ENCODE measurements around the gene DCTPP1. TPM values are rescaled to one million over a fixed set of nuclear protein-coding genes. Genes with fewer than 3 reads are reported as not detected.
A peak's percentile ranks its signal among the peaks of the same experiment; 100 is the strongest.

The DCTPP1 gene
- total and polyA plus RNA-seq, 5 donors, result 20.9 to 46.2 (median 30.5) TPM

DNA sequence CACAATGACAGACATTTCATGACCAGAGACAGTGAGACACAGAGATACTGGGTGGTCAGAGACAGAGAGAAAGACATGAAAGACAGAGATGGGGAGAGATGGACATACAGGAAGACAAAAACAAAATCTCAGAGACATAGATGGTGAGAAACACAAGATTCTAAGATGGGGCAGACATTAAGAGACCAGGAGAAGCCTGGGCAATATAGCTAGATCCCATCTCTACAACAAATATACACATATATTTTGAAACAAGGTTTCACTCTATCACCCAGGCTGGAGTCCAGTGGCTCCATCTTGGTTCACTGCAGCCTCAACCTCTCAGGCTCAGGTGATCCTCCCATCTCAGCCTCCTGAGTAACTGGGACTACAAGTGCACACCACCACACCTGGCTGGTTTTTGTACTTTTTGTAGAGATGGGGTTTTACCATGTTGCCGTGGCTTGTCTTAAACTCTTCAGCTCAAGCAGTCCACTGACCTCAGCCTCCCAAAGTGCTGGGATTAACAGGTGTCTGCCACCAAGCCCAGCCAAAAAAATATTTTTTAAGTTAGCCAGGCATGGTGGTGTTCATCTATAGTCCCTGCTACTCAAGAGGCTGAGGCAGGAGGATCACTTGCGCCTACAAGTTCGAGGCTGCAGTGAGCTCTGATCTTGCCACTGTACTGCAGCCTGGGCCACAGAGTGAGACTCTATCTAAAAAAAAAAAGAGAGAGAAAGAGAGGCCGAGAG is 49.6 kb downstream of the DCTPP1 start:
- intact Hi-C loops (cut with DNase I), result no loop called here
- ATAC-seq, result no peak
- H3K27ac ChIP-seq (ENCODE audit: low read length), result no peak overlapping the region
- no peaks in the 10 kb centered on the region for H3K9me3 ChIP-seq (ENCODE audit: control insufficient read depth, low read length)
- peaks cover 2% of the 10 kb centered on the region for H3K4me1 ChIP-seq (ENCODE audit: control insufficient read depth, insufficient read depth, low read length)
- peak in 1 of 3 donors; percentile 10 for DNase-seq
- no peaks in the 10 kb centered on the region for H3K27me3 ChIP-seq (ENCODE audit: control insufficient read depth, insufficient read depth)
- 86% methylated on average over 4 of the region's 4 CpGs for WGBS
- H3K4me3 ChIP-seq (ENCODE audit: low read length), result no peak overlapping the region

DNA sequence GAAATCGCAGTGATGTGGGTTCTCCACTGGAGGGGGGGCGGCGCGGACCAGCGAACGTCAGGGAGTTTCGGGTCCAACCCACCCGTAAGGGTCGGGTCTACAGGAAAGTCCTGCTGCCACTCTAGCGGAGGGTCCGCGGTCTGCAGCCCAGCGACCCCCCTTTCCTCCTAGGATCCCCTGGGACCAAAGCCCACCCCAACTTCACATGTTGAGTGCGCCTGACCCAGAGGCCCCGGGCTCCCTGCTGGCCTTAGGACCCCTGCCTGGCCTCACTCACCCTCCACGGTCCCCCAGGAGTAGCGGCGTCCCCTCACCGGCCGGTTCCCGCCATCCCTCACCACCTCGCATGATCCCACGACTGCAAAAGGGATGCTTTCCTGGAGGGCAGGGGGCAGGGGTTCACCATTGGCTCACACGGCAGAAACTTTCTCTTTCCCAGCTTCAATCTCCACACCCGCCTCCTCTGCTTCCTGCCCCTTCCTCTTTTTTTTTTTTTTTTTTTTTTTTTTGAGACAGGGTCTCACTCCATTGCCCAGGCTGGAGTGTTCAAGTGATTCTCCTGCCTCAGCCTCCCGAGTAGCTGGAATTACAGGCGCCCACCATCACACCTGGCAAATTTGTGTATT is 50.6 kb downstream of the DCTPP1 start:
- H3K27me3 ChIP-seq (ENCODE audit: control insufficient read depth, insufficient read depth), result no peaks in the 10 kb centered on the region
- DNase-seq (no peak), ATAC-seq (no peak)
- H3K4me3 ChIP-seq (ENCODE audit: low read length), result peak overlapping the region; percentile 22
- intact Hi-C loops (cut with DNase I), result no loop called here
- WGBS, result 25% methylated on average over 27 of the region's 27 CpGs
- H3K27ac ChIP-seq (ENCODE audit: low read length), result peak overlapping the region; percentile 38
- H3K4me1 ChIP-seq (ENCODE audit: control insufficient read depth, insufficient read depth, low read length), result peaks cover 2% of the 10 kb centered on the region
- H3K9me3 ChIP-seq (ENCODE audit: control insufficient read depth, low read length), result no peaks in the 10 kb centered on the region

- Histone ChIP-seq H3K27ac (ENCODE audit: low read length) (peak overlapping the region; percentile 98), H3K9me3 (ENCODE audit: control insufficient read depth, low read length) (no peaks in the 10 kb centered on the region), H3K27me3 (ENCODE audit: control insufficient read depth, insufficient read depth) (no peaks in the 10 kb centered on the region), H3K4me1 (ENCODE audit: control insufficient read depth, insufficient read depth, low read length) (peaks cover 2% of the 10 kb centered on the region), H3K4me3 (ENCODE audit: low read length) (peak overlapping the region; percentile 71)
- WGBS, result under 1% methylated on average over 67 of the region's 67 CpGs
- peak; percentile 97 for ATAC-seq
- intact Hi-C loops (cut with DNase I), result no loop called here
- peak; percentile 99 to 100 (median 100) for DNase-seq
Observed at GRCh38 chr16:30378236-30379157, 51.3 kb downstream of the DCTPP1 start.

- Histone ChIP-seq H3K27ac (ENCODE audit: low read length) (peak overlapping the region; percentile 98), H3K9me3 (ENCODE audit: control insufficient read depth, low read length) (no peaks in the 10 kb centered on the region), H3K4me1 (ENCODE audit: control insufficient read depth, insufficient read depth, low read length) (peaks cover 2% of the 10 kb centered on the region), H3K4me3 (ENCODE audit: low read length) (peak overlapping the region; percentile 71), H3K27me3 (ENCODE audit: control insufficient read depth, insufficient read depth) (no peaks in the 10 kb centered on the region)
- WGBS, result under 1% methylated on average over 39 of the region's 39 CpGs
- ATAC-seq (peak; percentile 81), DNase-seq (peak; percentile 97 to 99 (median 98))
- intact Hi-C loops (cut with DNase I), result no loop called here
Observed at GRCh38 chr16:30377812-30378235, 52.0 kb downstream of the DCTPP1 start.

GRCh38 chr16:30377050-30377811 is 52.6 kb downstream of the DCTPP1 start:
- intact Hi-C loops (cut with DNase I), result no loop called here
- Histone ChIP-seq H3K4me1 (ENCODE audit: control insufficient read depth, insufficient read depth, low read length) (peaks cover 2% of the 10 kb centered on the region), H3K4me3 (ENCODE audit: low read length) (peak overlapping the region; percentile 71), H3K9me3 (ENCODE audit: control insufficient read depth, low read length) (no peaks in the 10 kb centered on the region), H3K27ac (ENCODE audit: low read length) (peak overlapping the region; percentile 98), H3K27me3 (ENCODE audit: control insufficient read depth, insufficient read depth) (no peaks in the 10 kb centered on the region)
- ATAC-seq, result no peak
- peak in 1 of 3 donors; percentile 49 for DNase-seq
- 45% methylated on average over 29 of the region's 29 CpGs for WGBS

DNA sequence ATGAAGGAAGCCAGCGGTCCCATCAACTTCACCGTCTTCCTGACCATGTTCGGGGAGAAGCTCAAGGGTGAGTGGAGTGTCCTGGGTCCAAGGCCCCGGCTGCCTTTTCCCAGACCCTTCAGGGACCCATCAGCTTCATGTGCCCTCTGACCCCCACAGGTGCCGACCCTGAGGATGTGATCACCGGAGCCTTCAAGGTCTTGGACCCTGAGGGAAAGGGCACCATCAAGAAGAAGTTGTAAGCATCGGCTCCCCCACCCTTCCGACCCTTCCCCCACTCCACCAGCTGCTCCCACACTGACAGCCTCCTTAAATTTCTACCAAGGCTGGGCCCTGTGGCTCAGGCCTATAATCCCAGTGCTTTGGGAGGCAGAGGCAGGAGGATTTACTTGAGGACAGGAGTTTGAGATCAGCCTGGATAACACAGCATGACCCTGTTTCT is 53.3 kb downstream of the DCTPP1 start:
- Histone ChIP-seq H3K4me1 (ENCODE audit: control insufficient read depth, insufficient read depth, low read length) (peaks cover 3% of the 10 kb centered on the region), H3K27me3 (ENCODE audit: control insufficient read depth, insufficient read depth) (no peaks in the 10 kb centered on the region), H3K27ac (ENCODE audit: low read length) (no peak overlapping the region), H3K4me3 (ENCODE audit: low read length) (no peak overlapping the region), H3K9me3 (ENCODE audit: control insufficient read depth, low read length) (no peaks in the 10 kb centered on the region)
- WGBS, result 96% methylated on average over 8 of the region's 8 CpGs
- intact Hi-C loops (cut with DNase I), result no loop called here
- DNase-seq (peak in 2 of 3 donors; percentile 41), ATAC-seq (no peak)

DNA sequence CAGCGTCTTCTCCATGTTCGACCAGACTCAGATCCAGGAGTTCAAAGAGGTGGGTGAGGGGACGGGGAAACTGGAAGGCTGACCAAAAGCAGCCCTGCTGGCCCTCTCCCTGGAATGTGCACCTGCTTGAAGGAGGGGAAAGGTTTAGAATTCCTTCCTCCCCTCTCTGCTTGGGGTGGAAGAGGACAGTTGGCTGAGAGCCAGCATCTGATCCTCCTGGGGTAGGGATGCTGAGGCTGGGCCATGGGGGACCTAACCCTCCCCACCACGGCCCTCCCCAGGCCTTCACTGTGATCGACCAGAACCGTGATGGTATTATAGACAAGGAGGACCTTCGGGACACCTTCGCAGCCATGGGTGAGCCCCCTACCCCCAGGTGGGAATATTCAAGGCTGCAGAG is 54.0 kb downstream of the DCTPP1 start:
- Histone ChIP-seq H3K4me1 (ENCODE audit: control insufficient read depth, insufficient read depth, low read length) (peaks cover 6% of the 10 kb centered on the region), H3K4me3 (ENCODE audit: low read length) (no peak overlapping the region)
- peak in 1 of 3 donors; percentile 39 for DNase-seq

DNA sequence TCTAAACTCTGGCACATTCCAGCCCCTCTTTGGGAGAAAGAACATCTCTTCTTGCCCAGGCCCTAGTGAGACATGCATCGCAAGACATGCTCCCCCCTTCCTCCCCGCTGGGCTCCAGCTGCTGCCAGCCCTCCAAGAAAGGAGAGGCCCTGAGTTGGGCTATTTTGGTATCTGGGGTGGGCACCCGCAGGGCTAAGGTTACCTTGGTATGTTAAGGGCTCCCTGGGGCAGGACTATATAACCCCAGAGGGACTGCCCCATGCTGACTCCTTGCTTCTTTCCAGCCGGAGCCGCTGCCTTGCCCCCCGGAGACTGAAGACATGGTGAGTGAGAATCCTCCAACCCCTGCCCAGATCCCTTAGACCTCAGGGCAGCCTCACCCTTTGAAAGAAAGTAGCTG is 55.3 kb downstream of the DCTPP1 start, which contains the start of gene MYL11:
MYL11 (plus strand) TSS at position 265 of the 400 bp plus-strand sequence; CDS start at position 321, 56 bp downstream.
- DNase-seq (peak in 1 of 3 donors; percentile 44), ATAC-seq (no peak)
- Histone ChIP-seq H3K27ac (ENCODE audit: low read length) (no peak within 1 kb of the TSS), H3K27me3 (ENCODE audit: control insufficient read depth, insufficient read depth) (no peaks in the 10 kb centered on the region), H3K4me1 (ENCODE audit: control insufficient read depth, insufficient read depth, low read length) (peaks cover 6% of the 10 kb centered on the region), H3K4me3 (ENCODE audit: low read length) (no peak within 1 kb of the TSS), H3K9me3 (ENCODE audit: control insufficient read depth, low read length) (no peaks in the 10 kb centered on the region)
- WGBS, result 85% methylated on average over 6 of the region's 6 CpGs
- intact Hi-C loops (cut with DNase I), result no loop called here

More for the DNA sequence above, 54.0 kb downstream of the DCTPP1 start:
- no peaks in the 10 kb centered on the region for H3K27me3 ChIP-seq (ENCODE audit: control insufficient read depth, insufficient read depth)
- no peak for ATAC-seq
- intact Hi-C loops (cut with DNase I), result no loop called here
- WGBS, result 88% methylated on average over 8 of the region's 8 CpGs
- H3K27ac ChIP-seq (ENCODE audit: low read length), result no peak overlapping the region
- H3K9me3 ChIP-seq (ENCODE audit: control insufficient read depth, low read length), result no peaks in the 10 kb centered on the region
